NCI-H2196 (cell line): ENCODE data around the gene RABL6.

Experiments used
- DNase-seq: peaks from one replicate; lab custom pipeline; 2025; ENCODE audit not compliant: unreplicated experiment; lab: John Stamatoyannopoulos, UW

RABL6 gene

GRCh38 chr9:136845465-136846260, 37.9 kb downstream of the RABL6 start:
- DNase-seq = no peak

- DNase-seq = no peak
Observed at GRCh38 chr9:136846376-136847087, 38.8 kb downstream of the RABL6 start.

GRCh38 chr9:136847088-136847825, 39.5 kb downstream of the RABL6 start:
- no peak for DNase-seq

GRCh38 chr9:136847826-136848392, 40.2 kb downstream of the RABL6 start:
- DNase-seq = peak; percentile 84

GRCh38 chr9:136848393-136849037, 40.8 kb downstream of the RABL6 start:
- peak; percentile 52 for DNase-seq

DNA sequence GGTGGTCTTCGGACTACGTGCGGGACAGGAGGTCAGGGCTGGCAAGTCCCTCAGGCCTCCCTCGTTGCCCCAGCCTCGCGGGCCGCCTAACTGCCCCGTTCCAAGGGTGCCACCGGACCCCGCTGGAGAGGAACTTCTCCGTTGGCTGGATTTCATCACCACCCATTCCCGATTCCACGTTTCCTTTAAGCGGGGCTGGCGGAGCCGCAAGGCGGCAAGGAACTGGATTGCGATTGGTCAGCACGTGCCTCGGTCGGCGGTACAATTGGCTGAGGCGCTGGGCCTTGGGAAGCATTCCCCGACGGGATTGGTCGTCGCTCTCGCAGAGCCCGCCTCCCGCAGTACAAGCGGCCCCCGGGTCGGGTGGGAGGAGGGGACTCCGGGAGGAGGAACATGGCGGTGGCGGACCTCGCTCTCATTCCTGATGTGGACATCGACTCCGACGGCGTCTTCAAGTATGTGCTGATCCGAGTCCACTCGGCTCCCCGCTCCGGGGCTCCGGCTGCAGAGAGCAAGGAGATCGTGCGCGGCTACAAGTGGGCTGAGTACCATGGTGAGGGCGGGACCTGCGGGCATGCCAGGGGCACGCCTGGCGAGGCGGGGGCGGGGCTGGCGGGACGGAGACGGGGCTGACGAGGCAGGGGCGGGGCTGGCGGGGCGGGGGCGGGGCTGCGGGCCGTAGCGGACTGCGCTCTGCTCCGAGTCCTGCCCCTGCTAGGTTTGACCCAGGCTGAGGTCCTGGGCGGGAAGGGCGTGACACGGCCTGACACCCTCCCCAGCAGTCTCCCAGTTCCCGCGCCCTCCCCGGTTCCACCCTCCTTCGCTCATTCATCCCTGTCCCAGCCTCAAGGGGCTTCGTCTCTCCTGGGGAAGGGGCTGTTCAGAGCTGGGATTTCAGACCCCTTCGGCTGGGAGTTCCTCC, 41.6 kb downstream of the RABL6 start, which contains the start of gene PHPT1:
Gene PHPT1 (plus strand): TSS at position 372 of the 922 bp plus-strand sequence. CDS start 22 bp downstream, at position 394.
- DNase-seq = peak; percentile 98

- DNase-seq = no peak
Observed at GRCh38 chr9:136849960-136850865, 42.5 kb downstream of the RABL6 start.

GRCh38 chr9:136850866-136851775, 43.4 kb downstream of the RABL6 start:
- no peak for DNase-seq

GRCh38 chr9:136851941-136852663, 44.4 kb downstream of the RABL6 start, which contains the start of gene MAMDC4:
MAMDC4 (plus strand) TSS chr9:136852346; CDS start chr9:136852417, 71 bp downstream.
- DNase-seq = no peak

- no peak for DNase-seq
Observed at GRCh38 chr9:136852664-136853595, 45.2 kb downstream of the RABL6 start.

- DNase-seq = no peak
Observed at GRCh38 chr9:136853596-136854112, 45.9 kb downstream of the RABL6 start.

GRCh38 chr9:136854113-136854841, 46.5 kb downstream of the RABL6 start:
- no peak for DNase-seq

DNA sequence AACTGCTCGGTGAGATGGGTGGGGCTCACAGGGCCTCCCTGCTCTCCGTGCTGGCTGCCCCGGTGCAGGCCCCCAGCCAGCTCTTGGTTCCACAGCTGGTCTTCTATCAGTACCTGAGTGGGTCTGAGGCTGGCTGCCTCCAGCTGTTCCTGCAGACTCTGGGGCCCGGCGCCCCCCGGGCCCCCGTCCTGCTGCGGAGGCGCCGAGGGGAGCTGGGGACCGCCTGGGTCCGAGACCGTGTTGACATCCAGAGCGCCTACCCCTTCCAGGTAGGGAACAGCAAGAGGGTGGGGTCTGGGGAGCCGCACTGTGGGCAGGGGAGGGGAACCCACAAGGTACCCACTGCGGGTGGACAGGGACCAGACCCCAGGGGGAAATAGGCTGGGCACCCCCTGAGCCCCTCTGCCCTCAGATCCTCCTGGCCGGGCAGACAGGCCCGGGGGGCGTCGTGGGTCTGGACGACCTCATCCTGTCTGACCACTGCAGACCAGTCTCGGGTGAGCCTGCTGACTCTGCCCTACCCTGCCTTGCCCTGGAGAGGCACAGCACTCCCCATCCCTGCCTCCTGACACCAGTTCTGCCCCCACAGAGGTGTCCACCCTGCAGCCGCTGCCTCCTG, 47.2 kb downstream of the RABL6 start:
- DNase-seq = no peak

DNA sequence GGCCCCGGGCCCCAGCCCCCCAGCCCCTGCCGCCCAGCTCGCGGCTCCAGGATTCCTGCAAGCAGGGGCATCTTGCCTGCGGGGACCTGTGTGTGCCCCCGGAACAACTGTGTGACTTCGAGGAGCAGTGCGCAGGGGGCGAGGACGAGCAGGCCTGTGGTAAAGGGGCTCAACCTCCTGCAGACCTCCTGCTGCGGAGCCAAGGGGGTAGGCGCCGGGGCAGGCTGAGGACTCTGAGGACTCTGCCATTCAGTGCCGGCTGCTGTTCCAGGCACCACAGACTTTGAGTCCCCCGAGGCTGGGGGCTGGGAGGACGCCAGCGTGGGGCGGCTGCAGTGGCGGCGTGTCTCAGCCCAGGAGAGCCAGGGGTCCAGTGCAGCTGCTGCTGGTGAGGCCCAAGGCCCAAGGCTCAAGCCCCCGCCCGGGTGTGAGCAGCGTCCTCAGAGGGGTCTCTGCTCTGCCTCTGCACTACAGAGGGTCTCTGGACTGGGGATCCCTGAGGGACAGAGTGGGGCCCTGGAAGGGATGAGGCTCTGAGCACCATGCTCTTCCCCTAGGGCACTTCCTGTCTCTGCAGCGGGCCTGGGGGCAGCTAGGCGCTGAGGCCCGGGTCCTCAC, 47.8 kb downstream of the RABL6 start:
- DNase-seq = no peak
